Endothelial cell of coronary artery (primary cell): Measurements from ENCODE around the gene CAPZB. TPM values are rescaled to one million over a fixed set of nuclear protein-coding genes. Genes with fewer than 3 reads are reported as not detected.

Experiments
- total RNA-seq: library from RNA; depleted of rRNA; stranded (reverse); fragments of >200 nt; gene quantifications from 2 replicates; pipeline ENCODE4 v1.2.3, GENCODE V29; 2014

CAPZB gene
- 88.8 and 110 TPM in 2 replicates for total RNA-seq

GRCh38 chr1:19485362-19486187, at the start of gene CAPZB:
CAPZB (minus strand) TSS chr1:19485539; CDS start chr1:19485438, 101 bp downstream.

DNA sequence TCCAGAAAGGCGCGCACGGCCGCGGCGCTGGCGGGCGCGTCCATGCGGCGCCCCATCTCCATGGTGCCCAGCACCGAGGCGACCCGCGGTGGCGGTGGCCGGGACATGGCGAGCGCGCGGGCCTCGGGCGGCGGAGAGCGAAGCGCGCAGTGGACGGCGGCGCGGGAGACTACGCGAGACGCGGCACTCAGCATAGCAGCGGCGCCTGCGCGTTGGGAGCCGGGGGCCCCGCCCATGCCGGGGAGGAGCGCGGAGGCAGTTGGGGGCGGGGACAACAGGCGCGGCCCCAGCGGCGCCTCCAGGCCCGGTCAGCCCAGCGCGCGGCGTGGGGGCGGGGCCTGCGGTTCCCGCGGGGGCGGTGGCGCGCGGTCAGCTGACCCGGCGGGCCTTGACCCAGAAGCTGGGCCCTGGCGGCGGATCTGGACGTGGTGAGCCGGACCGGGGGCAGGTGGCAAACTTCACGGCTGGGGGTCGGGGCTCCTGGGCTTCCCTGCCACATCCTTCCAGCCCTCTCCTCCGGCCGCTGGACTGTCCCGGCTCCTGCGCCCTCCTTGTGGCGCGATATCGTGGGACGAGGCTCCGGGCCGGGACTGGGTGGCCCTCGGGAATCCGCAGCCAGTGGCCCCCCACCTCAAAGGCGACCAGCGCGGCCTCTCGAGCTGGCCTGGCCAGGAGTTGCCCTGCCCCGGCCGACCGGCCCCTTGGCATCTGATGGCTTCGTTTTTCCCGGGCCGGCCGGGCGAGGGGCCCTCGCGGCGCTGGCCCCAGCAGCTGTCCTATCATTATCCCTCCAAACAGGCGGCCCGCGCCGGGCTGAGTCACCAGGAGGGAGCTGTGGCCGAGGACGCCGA, 173.2 kb downstream of the CAPZB start, which contains the start of the genes AKR7A2 and SLC66A1:
Gene AKR7A2, minus strand, starts transcription at position 214 of the 851 bp plus-strand sequence. Its CDS starts 20 bp downstream, at position 194.
Gene SLC66A1, plus strand, starts transcription at position 396 of the 851 bp plus-strand sequence. CDS start 5,352 bp downstream, outside the sequence.

Other genes starting within 250 kb of the CAPZB start
- 59.0 and 73.9 TPM in 2 replicates for gene EMC1, start 234.0 kb downstream of the CAPZB start, total RNA-seq
- gene MRTO4, start 233.7 kb downstream of the CAPZB start, total RNA-seq: 26.5 and 40.7 TPM in 2 replicates
- gene AKR7A3, start 196.8 kb downstream of the CAPZB start, total RNA-seq: 0.18 and 0.28 TPM in 2 replicates
- 45.0 and 53.4 TPM in 2 replicates for gene AKR7A2, start 173.4 kb downstream of the CAPZB start, total RNA-seq
- 12.0 and 14.0 TPM in 2 replicates for gene SLC66A1, start 173.2 kb downstream of the CAPZB start, total RNA-seq
- 47.3 and 60.2 TPM in 2 replicates for gene NBL1, start 158.8 kb upstream of the CAPZB start, total RNA-seq
- not detected in 2 replicates for gene HTR6, start 179.3 kb upstream of the CAPZB start, total RNA-seq